Adrenal gland (tissue), 12 donors: ENCODE data around the gene HSFX3. TPM values are rescaled to one million over a fixed set of nuclear protein-coding genes. Genes with fewer than 3 reads are reported as not detected.

Experiments used
- DNase-seq, 7 donors: peaks; one replicate each; pipeline ENCODE4 v3.0.0-alpha.2; 2019 to 2020
- H3K27ac ChIP-seq, 5 donors: fragments of 200-600 bp; sonication (generic) in 4 of 5; 1 replicate in 3 of 5; 2 replicates in 2 of 5; pipeline versions ENCODE4 v1.5.1 to v1.8.0; 2016 to 2020; ENCODE audit warnings: mild to moderate bottlenecking in 1 of 5
- H3K27me3 ChIP-seq: fragments of 200-600 bp; 2 replicates; pipeline ENCODE4 v1.8.0; 2021
- H3K36me3 ChIP-seq, 2 donors: fragments of 200-600 bp; replicated peaks in 1 of 2; 1 replicate in 1 of 2; 2 replicates in 1 of 2; pipeline versions ENCODE4 v1.5.1 to v1.8.0; 2018 to 2022
- H3K4me1 ChIP-seq, 2 donors: fragments of 200-600 bp; replicated peaks in 1 of 2; 1 replicate in 1 of 2; 2 replicates in 1 of 2; pipeline versions ENCODE4 v1.5.1 to v1.8.0; 2018 to 2021
- H3K4me3 ChIP-seq, 4 donors: fragments of 200-600 bp; sonication (generic) in 3 of 4; one replicate each; pipeline ENCODE4 v1.5.1; 2016 to 2018
- H3K9me3 ChIP-seq, 3 donors: fragments of 200-600 bp; sonication (generic) in 1 of 3; replicated peaks in 1 of 3; 1 replicate in 2 of 3; 2 replicates in 1 of 3; pipeline versions ENCODE4 v1.5.1 to v1.8.0; 2016 to 2021
- CTCF ChIP-seq, 6 experiments: fragments of 450-650 bp in 4 of 6; fragments of 200-600 bp in 2 of 6; sonication (generic) in 1 of 6; IDR thresholded peaks; 1 replicate in 5 of 6; 2 replicates in 1 of 6; pipeline versions ENCODE4 v1.5.1 to v1.8.0; 2016 to 2021; ENCODE audit warnings: antibody characterized with exemption in 6 of 6, mild to moderate bottlenecking in 2 of 6, moderate library complexity in 1 of 6
- POLR2A ChIP-seq, 2 donors: fragments of 450-650 bp; IDR thresholded peaks; one replicate each; pipeline ENCODE4 v1.6.1; 2017; ENCODE audit warnings: antibody characterized with exemption in 2 of 2, mild to moderate bottlenecking in 2 of 2, moderate library complexity in 1 of 2
- WGBS, 4 donors: extraction: QIAGEN DNeasy Blood & Tissue Kit in 2 of 4; methylation state at CpG; one replicate each; pipeline versions ENCODE4 v1.1.5 to v1.1.7; 2013 to 2017; 5-methylcytosine and 5-hydroxymethylcytosine counted together
- intact Hi-C, 2 donors: fragments of 100-400 bp; cut with DNase I; formaldehyde crosslinking; loops; one replicate each; pipeline versions ENCODE4 v1.14.1 to v1.15.0; 2022 to 2023
- polyA plus RNA-seq, 3 donors: library from polyadenylated mRNA; stranded (reverse); fragments of 200-250 nt in 2 of 3; fragments of 350-450 nt in 1 of 3; fragmentation: Illumina TruSeq in 1 of 3; extraction: RNeasy Lipid Tissue Mini Kit (QIAGEN cat#74804) in 1 of 3; gene quantifications; one replicate each; pipeline ENCODE4 v1.2.3, GENCODE V29; 2013 to 2014
- total RNA-seq, 9 donors: library from RNA; depleted of rRNA in 4 of 9; stranded (reverse); fragments of >200 nt in 4 of 9; fragments of 120-200 nt in 1 of 9; fragmentation: NEBNext Ultra II Directional in 1 of 9; extraction: Animal tissue kit (Norgen Biotek cat#: 25700) in 1 of 9; gene quantifications; one replicate each; pipeline versions ENCODE4 v1.1.0 to v1.2.4, GENCODE V29; 2013 to 2023
- donor health status: healthy with polysubstance abuse.
- donor health status: Bipolar disorder and iron deficiency.
- donor health status: DM: yes; HTN: yes; CAD: no.
- donor health status: DM: no; HTN: no; CAD: no.
- donor health status: DM: no; HTN: no; CAD: no.
- donor health status: DM: yes; HTN: yes; CAD: no.

HSFX3 gene
- total and polyA plus RNA-seq, 12 donors = not detected

GRCh38 chrX:149572743-149573142 is 23.0 kb upstream of the HSFX3 start:
- 39 to 50% (median 47%) methylated on average over 1 of the region's 1 CpG for WGBS, 4 donors
- H3K4me1 ChIP-seq = no peaks in the 10 kb centered on the region
- H3K27ac ChIP-seq = no peak overlapping the region
- intact Hi-C loops = no loop called here
- H3K27me3 ChIP-seq = peaks cover 10% of the 10 kb centered on the region
- no peaks in the 10 kb centered on the region for H3K36me3 ChIP-seq
- H3K9me3 ChIP-seq = no peaks in the 10 kb centered on the region
- H3K4me3 ChIP-seq = no peak overlapping the region
- TF ChIP-seq CTCF (IDR thresholded peaks at IDR 0.05) (no peak), POLR2A (IDR thresholded peaks at IDR 0.05) (no peak)
- no peak for DNase-seq

- WGBS, 4 donors = 65 to 87% (median 75%) methylated on average over 7 of the region's 7 CpGs
- intact Hi-C loops = no loop called here
- no peak for TF ChIP-seq POLR2A (IDR thresholded peaks at IDR 0.05)
- H3K9me3 ChIP-seq = no peaks in the 10 kb centered on the region
- no peak for DNase-seq
- H3K4me3 ChIP-seq = no peak overlapping the region
- H3K4me1 ChIP-seq = no peaks in the 10 kb centered on the region
- no peaks in the 10 kb centered on the region for H3K36me3 ChIP-seq
- H3K27me3 ChIP-seq = peaks cover 10% of the 10 kb centered on the region
- no peak overlapping the region for H3K27ac ChIP-seq
Measured at GRCh38 chrX:149571770-149572169, 22.0 kb upstream of the HSFX3 start.

GRCh38 chrX:149570668-149571067 is 20.9 kb upstream of the HSFX3 start:
- H3K27ac ChIP-seq = no peak overlapping the region
- TF ChIP-seq POLR2A (IDR thresholded peaks at IDR 0.05) (no peak), CTCF (IDR thresholded peaks at IDR 0.05) (no peak)
- H3K36me3 ChIP-seq = no peaks in the 10 kb centered on the region
- H3K27me3 ChIP-seq = peaks cover 10% of the 10 kb centered on the region
- WGBS, 4 donors = 54 to 70% (median 59%) methylated on average over 6 of the region's 6 CpGs
- H3K4me3 ChIP-seq = no peak overlapping the region
- no peak for DNase-seq
- intact Hi-C loops = no loop called here
- no peaks in the 10 kb centered on the region for H3K4me1 ChIP-seq
- no peaks in the 10 kb centered on the region for H3K9me3 ChIP-seq

- no peak overlapping the region for H3K4me3 ChIP-seq
- 24 to 54% (median 44%) methylated on average over 2 of the region's 2 CpGs for WGBS, 4 donors
- intact Hi-C loops = no loop called here
Measured at GRCh38 chrX:149569770-149570169, 20.0 kb upstream of the HSFX3 start.

More at GRCh38 chrX:149569770-149570169, 20.0 kb upstream of the HSFX3 start:
- Histone ChIP-seq H3K9me3 (no peaks in the 10 kb centered on the region), H3K36me3 (no peaks in the 10 kb centered on the region), H3K27ac (no peak overlapping the region), H3K27me3 (peaks cover 10% of the 10 kb centered on the region), H3K4me1 (no peaks in the 10 kb centered on the region)
- DNase-seq = no peak
- TF ChIP-seq POLR2A (IDR thresholded peaks at IDR 0.05) = no peak
- no peak for TF ChIP-seq CTCF (IDR thresholded peaks at IDR 0.05)
